HG02798 (cell line): ENCODE data around the gene DEK.
"Not testable (repeated sequence)": the region's sequence is repeated elsewhere in the genome, so short reads cannot be mapped to it uniquely, and the experiment has no call there.

Experiments
- ATAC-seq: cut with Tn5 transposase; IDR thresholded peaks from one replicate; pipeline ENCODE4 v1.9.1; 2021; ENCODE audit warnings: mild to moderate bottlenecking; ENCODE audit not compliant: unreplicated experiment, poor library complexity

The DEK gene

DNA sequence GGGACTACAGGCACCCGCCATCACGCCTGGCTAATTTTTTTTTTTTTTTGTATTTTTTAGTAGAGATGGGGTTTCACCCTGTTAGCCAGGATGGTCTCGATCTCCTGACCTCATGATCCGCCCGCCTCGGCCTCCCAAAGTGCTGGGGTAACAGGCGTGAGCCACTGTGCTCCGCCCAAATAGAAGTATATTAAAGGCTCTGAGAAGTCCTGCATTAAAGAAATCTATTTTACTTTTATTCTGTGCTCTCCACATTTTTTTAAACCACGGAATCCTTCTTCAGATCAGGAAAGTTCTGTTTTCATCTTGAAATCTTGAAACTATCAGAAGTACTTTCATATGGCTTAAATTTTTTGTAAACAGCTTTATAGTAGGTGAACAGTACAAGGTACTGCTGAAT is 55.6 kb downstream of the DEK start:
- not testable (repeated sequence) for ATAC-seq

DNA sequence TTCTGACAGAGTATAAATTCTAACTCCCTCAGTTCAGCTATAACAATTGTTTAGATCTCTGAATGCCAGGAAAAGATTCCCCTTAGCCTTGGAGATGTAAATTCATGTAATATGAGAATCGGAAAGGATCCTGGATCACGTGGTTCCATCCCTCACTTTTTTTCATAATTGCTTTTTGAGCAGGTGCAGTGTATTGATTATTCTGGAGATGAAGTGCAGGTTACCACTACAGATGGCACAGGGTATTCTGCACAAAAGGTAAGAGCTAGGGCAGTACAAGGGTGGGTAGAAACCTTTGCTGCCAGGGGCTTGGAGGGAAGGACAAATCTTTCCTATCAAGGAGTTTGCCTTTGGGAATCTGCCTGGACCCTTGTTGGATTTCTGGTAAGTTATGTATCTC is 56.4 kb downstream of the DEK start:
- ATAC-seq: no peak

DNA sequence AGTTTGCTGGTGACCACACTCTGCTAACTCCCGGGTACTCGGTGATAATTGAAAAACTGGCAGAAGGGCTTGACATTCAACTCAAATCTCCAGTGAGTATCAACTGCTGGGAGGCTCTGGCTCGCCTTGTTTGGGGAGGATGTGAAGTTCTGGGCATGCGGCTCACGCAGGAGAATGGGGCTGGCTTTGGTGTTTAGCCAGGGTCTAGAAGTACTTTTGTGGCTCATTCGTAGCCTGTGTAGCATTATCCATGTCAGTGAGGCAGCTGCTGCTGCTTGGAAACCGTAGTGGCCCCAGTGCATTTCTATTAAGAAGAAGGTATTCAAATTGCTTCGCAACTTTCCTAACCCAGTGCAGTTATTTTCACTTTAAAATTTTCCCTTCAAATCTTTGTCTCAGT is 56.9 kb downstream of the DEK start:
- ATAC-seq: no peak

DNA sequence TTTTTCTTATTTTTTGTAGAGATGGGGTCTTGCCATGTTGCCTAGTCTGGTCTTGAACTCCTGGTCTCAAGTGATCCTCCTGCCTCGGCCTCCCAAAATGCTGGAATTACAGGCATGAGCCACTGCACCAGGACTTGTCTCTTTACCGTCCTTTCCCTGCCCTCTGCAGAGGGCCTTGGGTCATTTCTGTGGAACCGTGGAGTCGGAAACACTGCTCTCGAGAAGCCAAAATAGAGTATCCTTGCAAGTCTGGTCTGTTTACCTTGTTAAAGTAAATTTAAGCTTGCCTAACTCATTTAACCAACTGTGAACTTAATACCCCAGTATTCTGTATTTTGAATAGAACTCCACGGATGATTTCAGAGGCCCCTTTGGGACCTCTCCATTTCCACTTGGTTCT is 57.7 kb downstream of the DEK start:
- ATAC-seq: no peak

DNA sequence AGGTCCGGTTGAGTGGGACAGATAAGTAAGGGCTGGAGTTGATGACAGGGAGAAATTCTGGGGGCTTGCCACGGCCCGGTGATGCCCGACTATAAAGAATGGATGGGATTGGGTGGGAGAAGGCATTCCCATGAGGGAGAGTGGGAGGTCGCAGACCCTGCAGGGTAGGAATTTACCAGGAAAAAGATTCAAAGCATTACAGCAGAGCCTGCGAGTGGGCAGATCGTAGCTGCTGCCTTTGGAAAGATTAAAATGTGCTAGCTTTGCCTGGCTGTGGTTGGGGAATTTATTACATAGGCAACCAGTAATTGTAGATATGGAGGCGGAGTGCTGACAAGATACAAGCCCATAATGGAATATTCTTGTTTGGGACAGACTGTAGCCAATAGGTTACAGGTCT is 59.6 kb downstream of the DEK start:
- no peak for ATAC-seq

DNA sequence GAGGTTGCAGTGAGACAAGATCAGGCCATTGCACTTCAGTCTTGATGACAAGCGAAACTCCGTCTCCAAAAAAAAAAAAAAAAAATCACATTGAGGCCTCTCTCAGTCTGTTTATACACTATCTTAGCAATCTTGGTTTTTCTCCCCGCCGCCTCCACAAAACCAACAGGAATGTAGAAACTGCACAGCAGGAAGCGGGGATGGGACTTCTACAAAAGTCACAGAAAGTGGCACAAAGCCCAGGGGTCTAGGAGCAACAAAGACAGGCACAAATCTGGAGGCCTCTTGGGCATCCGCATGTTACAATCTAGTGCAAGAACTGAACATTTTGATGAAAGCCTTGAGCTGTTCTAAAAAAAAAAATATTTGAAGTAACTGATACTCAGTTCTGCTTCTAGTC is 60.5 kb downstream of the DEK start:
- no peak for ATAC-seq

DNA sequence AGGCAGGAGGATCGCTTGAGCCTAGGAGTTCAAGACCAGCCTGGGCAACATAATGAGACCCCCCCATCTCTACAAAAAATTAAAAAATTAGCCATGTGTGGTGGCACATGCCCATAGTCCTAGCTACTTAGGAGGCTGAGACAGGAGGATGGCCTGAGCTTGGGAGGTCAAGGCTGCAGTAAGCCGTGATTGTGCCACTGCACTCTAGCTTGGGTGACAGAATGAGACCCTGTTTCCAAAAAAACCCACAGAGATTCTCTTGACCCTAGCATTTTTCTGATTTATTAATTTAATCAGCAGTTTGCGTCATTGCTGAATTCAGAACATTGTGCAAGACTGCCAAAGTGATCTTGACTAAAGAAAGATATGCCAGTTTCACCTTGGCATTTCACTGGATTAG is 72.3 kb downstream of the DEK start:
- ATAC-seq: no peak

DNA sequence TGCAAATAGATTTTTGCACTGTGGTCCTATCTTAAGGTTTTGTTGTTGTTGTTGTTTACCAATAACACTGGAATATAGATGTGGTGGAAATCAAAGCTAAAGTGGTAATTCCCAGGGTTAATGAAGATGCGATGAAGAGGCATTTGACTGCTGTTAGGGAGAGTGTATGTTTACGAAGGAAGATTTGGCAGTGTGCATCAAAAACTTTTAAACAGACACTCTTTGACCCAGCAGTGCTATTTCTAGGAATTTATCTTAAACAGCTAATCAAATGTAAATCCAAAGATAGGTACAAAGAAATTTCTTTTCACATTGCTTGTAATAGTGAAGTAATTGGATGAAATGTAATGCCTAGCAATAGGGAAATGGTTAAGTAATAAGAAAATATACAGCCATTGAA is 75.1 kb downstream of the DEK start:
- ATAC-seq: no peak

DNA sequence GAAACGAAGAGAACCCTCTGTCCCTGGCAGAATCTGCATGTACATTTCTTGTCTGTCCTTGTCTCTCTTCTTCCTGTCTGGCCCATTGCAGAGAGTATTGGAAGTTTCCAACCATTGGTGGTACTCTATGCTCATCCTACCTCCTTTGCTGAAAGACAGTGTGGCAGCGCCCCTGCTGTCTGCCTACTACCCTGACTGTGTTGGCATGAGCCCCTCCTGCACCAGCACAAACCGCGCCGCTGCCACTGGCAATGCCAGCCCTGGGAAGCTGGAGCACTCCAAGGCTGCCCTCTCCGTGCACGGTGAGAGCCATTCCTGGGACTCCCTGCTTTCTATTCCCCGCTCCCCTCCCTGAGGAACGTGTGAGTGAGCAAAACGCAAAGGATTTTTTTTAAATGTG is 76.6 kb downstream of the DEK start:
- no peak for ATAC-seq

DNA sequence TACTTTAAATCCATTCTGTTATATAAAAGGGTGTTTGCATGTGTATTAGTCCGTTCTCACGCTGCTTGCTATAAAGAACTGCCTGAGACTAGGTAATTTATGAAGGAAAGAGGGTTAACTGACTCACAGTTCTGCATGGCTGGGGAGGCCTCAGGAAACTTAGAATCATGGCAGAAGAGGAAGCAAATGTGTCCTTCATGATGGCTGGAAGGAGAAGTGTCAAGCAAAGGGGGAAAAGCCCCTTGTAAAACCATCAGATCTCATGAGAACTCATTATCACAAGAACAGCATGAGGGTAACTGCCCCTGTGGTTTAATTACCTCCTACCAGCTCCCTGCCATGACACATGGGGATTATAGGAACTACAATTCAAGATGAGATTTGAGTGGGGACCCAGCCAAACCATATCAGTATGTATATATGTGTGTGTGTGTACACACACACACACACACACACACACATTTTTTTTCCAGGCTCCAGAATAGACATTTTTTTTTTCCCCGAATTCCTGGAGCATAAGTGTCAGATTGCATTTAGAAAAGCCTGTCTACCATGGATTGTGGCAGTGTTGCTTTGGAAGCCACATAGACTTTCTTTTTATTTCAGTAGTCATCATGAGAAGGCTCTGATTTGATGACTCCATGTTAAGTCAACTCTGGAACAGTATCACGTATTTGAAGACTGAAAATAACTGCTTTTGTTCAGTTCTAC is 77.6 kb downstream of the DEK start:
- no peak for ATAC-seq

DNA sequence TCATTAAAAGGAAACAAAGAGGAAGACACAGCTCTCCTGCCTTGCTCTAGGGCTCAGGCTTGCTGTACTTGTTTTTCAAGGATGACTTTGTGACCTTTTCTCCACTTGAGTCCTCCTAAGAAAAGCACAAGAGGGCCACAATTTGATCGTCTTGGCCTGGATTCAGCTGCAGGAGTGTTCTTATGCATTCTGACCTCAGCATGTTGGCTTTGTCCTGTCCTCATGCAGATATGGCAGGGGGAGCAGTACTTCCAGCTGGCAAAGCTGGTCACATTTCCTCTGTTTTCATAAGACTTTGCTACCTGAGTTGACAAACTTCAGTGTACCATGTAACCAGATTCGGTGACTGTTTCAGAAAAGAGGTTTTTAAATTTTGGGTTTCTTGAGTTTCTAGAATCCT is 78.3 kb downstream of the DEK start:
- no peak for ATAC-seq

DNA sequence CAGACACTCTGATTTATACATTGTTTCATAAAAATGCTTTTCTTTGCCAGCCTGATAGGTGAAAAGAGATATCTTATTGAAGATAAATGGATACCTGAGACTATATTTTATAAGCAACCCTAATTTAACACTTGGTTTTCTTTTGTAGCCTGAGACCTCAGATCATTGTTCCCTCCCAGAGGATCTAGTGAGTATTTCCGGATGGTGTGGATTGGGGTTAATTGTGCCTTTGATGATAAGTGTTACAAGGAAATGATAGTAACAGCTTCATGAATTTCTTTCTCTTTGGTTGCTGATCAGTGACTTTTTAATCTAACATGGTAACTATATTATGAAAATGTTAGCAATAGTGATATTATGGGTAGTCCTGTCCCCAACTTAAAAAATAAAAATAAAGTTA is 78.7 kb downstream of the DEK start:
- no peak for ATAC-seq

DNA sequence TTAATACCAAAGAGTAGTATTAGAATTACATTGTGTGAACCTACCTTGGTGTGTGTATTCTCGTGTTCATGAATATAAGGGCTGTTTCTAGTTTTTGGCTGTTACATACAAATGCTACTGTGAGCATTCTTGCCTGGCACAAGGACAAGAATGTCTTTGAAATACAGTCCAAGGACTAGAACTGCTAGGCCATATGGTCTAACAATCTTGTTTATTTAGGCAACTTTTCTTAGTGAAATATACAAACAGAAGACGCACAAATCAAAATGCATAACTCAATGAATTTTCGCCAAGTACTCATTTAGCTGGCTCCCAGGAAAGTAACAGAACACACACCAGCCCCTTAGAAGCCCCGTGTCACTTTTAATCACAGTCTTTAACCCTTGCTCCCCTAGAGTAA is 80.6 kb downstream of the DEK start:
- ATAC-seq: no peak

DNA sequence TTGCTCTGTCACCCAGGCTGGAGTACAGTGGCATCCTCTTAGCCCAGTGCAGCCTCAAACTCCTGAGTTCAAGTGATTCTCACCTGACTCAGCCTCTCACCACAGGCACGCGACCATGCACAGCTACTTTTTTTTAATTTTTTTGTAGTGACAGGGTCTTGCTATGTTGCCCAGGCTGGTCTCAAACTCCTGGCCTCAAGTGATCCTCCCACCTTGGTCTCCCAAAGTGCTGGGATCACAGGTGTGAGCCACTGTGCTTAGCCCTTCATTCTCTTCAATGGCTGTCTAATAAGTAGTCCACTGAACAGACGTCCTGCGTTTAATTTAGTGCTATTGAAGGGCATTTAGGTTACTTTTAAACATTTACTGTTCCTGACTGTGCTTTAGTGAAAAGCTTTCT is 81.8 kb downstream of the DEK start:
- ATAC-seq: no peak

DNA sequence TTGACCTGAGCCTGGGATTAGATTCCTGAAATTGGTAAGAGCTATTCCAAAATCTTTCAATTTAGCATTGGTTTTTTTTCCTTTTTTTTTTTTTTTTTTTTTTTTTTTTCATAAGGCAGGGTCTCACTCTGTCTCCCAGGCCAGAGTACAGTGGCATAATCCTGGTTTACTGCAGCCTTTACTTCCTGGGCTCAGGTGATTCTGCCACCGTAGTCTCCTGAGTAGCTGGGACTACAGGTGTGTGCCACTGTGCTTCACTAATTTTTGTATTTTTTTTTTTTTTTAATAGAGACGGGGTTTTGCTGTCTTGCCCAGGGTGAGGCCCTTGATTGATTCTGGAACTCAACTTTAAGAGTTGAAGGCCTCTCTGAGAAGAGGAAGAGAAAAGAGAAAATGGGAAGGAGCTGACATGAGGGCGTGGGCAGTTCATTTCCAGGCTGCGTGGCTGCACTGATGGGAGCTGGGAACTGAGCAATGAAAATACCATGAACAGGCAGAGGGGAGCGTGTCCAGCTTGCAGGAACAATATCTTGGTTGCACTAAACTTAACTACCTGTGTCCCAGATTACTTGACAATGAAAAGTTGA is 84.5 kb downstream of the DEK start:
- no peak for ATAC-seq

DNA sequence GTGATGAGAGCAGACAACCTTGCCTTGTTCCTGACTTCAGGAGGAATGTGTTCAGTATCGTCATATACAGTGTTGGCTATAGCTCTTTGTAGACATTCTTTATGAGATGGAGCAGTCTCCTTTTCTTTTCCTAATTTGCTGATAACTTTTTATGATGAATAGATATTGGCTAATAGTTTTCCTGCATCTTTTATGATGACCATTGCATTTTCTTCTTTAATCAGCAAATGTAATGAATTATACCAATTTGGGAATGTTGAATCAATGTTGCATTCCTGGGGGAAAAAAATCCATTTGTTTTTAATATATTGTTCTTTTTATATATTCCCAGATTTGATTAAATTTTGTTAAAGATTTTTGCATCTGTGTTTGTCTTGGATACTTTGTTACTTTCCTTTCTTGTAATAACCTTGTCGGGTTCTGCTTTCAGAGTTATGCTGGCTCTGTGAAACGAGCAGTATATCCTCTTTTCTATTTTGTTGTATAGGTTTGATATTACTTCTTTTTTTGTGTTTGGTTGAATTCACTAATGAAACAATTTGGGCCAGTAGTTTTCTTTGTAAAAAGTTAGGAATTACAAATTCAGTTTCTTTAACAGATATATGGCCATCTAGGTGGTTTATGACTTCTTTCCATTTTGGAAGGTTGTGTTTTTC is 85.2 kb downstream of the DEK start:
- no peak for ATAC-seq

DNA sequence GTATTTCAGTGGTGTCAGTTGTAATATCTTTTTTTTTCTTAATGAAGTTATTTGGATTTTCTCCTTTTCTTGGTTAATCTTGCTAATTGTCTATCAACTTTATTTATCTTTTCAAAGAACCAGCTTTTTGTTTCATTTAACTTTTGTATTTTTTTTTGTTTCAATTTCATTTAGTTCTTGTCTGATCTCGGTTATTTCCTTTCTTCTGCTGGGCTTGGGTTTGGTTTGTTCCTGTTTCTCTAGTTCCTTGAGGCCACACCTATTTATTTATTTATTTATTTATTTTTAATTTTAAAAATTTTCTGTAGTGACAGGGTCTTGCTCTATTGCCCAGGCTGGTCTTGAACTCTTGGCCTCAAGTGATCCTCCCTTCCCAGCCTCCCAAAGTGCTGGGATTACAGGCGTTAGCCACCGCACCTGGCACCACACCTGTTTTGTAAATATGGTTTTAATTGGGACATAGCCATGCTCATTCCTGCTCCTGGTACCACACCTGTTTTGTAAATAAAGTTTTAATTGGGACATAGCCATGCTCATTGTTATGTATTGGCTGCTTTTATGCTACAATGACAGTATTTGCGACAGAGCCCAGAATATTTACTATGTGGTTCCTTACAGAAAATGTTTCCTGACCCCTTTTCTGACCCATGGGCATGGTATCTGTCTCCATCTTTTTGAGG is 86.9 kb downstream of the DEK start:
- ATAC-seq: no peak

DNA sequence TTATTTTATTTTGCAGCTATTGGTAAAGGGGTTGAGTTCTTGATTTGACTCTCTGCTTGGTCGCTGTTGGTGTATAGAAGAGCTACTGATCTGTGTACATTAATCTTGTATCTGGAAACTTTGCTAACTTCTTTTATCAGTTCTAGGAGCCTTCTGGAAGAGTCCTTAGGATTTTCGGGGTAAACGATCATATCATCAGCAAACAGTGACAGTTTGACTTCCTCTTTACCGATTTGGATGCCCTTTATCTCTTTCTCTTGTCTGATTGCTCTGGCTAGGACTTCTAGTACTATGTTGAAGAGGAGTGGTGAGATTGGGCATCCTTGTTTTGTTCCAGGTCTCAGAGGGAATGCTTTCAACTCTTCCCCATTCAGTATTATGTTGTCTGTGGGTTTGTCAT is 88.1 kb downstream of the DEK start:
- not testable (repeated sequence) for ATAC-seq
